HG02763 (cell line): ENCODE data around the gene CSK.
"Not testable (repeated sequence)": the region's sequence is repeated elsewhere in the genome, so short reads cannot be mapped to it uniquely, and the experiment has no call there.

Experiments
- ATAC-seq: cut with Tn5 transposase; IDR thresholded peaks from one replicate; pipeline ENCODE4 v1.9.1; 2021; ENCODE audit warnings: mild to moderate bottlenecking, moderate library complexity; ENCODE audit not compliant: unreplicated experiment

The CSK gene

DNA sequence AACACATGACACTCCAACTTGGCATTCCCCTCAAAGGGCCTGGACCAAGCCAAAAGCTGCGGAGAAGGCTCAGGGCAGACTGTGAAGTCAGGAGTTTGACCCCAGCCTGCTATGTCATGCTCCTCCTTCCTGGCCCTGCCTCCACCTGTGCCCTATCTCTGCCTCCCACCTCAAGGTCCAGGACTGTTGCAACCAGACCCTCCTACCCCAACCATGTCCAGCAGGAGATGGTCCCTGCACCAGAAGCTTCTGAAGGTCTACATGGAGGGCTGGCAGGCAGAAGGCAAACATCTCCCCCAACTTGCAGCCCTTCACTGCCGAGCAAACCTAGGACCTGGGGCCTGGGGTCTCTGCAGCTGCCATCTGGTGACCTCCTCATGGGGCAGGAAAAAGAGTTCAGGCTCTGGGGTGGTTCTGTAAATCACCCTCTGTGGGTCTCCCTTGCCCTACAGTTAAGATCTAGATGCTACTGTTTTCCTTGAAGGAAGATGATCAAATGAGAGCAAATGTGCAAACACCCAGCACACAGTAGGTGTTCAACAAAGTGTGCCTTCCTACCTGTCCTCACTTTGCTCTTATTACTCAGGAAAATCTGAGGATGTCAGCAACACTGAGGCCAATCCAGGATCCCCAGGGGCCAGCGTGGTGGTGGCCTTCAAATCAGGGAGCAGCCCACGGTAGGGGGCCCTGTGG, 11.5 kb upstream of the CSK start:
- no peak for ATAC-seq

DNA sequence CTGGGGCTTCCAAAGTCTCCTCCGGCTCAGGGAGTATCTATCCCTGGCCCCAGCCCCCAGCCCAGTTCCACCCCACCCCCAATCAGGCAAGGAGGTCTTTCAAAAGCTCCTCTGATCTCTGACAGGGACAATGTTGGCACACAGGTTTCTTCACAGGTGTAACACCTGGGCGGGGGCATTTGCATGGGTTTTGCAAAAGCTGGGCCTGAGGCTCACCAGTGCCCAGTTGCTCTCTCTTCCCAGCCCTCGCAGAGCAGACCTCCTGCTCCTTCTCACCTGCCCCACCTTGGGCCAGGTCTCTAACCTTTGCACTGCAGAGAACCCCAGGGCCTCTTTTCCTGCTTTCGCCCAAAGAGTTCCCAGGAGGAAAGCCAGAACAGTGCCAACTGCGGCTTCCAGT, 8.6 kb upstream of the CSK start:
- no peak for ATAC-seq

DNA sequence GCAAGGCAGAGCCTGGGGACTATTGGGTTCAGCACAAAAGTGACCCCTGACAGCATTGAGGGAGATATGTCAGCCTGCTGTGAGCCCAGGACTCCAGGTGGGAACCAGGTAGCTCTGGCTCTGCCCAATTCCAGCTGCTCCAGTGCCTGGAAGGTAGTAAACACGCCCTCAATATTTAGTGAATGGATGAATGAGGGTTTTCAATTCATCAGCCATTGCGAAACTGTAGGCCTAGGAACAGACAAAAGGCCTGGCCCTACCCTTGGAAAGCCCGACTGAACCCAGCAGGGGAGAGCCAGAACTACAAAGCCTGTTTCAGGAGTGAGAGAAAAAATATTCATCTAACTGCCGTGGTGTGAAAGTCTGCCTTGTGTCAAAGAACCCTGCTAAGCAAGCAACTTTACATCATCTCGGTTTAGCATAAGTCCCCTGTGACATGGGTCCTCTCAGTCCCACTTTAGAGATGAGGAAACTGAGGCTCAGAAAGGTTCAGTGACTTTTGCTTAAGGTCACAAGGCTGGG, 8.1 kb upstream of the CSK start:
- no peak for ATAC-seq

DNA sequence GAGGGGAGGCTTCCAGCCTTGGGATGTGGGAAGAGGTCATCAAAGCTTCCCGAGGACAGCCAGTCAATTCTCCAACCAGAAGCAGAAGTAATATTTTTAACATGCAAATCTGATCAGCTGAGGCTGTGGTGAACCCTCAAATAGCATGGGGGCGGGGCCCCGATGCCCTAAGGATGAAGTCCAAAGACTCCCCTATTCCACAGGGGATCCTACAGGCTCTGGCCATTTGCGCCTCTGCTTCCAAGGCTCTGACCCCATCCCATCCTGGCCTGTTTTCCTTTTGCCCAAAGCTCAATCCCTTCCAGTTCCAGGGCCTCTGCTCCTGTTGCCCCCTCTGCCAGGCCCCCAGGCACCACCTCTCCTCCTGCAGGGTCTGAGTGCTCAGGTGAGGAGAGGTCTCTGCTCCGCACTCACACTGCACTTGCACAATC, 6.7 kb upstream of the CSK start:
- no peak for ATAC-seq

DNA sequence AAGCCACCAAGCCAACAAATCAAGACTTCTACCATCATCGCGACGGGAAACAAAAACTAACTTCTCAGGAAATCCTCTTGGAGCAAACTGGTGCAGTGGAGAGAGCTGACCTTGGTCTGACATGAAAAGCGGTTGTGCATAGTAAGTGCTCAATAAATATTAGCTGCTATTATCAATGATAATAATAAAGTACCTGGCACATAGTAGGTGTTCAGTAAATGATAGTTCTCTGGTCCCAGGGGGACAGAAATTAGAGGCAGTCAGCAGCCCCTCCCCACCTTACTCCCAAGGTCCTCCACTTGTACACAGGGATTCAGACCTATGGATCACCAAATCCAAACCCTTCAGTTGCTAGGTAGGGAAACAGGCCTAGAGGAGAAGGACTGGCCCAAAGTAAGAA, 6.0 kb upstream of the CSK start:
- no peak for ATAC-seq

DNA sequence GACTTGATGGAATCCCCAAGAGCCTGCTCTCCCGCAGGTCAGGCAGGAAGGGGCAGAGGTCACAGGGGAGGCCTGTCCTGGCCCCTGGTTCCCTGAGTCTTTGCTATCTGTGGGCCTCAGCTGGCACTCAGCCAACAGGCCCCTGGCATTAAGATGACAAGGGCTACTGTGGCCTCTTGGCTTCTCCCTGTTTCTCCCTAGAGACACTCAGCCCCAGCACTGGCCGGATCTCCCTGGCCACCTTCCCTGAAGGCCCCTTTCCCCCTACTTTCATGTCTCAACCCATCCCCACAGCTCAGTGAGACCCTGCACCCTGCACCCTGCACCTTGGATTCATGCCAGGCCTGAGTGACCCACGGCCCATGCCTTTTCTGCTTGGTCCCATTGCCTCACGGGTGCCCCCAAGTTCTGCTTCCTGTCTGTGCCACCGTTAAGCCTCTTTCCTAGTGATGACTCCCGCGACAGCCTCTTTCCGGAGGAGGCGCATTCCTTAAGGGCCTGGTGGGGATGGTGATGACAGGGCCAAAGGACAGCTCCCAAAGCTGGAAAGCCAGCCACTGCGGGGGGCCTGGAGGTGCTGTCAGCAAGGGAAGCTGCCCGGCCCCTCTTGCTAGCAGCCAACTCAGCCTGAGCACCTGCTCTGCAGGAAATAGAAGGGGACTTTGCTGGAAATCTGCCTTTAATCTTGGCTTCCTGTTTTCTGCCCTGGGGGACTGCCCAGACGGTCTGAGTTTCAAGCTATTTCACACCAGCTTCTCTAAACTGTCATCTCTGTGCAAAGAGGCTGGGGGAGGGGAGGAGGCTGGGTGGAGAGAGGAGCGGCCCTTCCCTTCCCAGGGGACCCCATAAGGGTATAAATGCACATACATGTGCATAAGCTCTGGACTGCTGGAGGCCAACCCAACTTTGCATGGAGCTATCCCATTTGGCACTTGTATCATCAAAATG, 4.8 kb upstream of the CSK start:
- no peak for ATAC-seq

DNA sequence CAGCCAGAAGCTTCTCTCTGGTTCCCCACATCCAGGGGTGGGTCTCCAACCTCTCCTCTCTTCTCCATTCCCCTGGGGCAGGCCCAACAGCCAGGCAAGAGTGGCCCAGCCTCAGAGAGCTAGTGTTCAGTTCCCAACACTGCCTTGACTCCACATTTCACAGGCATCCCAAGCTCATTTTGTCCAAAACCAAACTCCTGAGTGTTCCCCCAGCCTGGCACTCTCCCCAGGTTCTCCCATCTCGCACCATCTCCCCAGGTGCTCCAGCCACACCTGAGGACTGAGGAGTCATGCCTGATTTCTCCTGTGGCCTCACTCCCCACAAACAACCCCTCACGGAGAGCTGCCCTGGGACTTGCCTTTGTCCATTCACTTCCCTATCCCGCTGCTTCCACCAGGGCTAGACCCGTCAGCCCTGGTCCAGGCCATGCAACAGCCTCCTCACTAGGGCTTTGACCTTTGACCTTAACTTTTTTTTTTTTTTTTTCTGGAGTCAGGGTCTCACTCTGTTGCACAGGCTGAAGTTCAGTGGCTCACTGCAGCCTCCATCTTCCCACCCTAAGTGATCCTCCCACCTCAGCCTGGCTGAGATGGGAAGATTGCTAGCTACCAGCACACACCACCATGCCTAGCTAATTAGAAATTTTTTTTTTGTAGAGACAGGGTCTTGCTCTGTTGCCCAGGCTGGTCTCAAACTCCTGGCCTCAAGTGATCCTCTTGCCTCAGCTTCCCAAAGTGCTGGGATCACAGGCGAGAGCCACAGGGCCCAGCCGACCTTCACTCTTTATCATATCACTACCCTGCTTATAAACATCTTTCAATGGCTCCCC, 3.9 kb upstream of the CSK start:
- no peak for ATAC-seq

DNA sequence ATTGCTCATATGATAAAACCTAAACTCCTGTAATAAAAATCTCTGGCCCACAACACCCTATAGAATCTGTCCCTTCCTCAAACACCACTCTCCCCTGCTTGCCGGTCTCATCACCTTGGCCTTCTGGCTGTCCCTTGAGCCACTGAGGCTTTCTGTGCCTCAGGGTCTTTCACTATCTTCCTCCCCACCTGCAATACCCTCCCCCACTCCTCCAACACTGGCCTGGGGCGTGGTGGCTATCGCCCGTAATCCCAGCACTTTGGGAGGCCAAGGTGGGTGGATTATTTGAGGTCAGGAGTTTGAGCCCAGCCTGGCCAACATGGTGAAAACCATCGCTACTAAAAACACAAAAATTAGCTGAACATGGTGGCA, 3.3 kb upstream of the CSK start:
- no peak for ATAC-seq

DNA sequence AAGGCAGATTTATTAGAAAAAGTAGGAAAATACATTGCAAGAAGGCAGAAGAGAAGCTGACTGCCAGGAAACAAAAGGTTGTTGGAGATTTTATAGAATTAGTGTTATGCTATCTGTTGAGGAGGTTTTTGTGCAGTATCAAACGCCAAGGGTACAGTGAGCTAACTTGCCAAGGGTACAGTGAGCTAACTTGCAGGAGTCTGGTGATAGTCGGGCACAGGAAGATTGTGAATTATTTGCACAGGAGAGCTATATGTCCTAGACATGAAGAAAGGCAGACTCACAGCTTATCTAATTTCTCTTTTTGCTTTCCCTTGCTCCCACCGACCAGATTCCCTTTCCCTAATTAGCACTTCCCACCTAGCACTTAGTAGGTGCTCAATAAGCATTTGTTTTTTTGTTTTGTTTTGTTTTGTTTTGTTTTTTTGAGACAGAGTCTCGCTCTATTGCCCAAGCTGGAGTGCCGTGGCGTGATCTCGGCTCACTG, 2.7 kb upstream of the CSK start:
- ATAC-seq, result no peak

DNA sequence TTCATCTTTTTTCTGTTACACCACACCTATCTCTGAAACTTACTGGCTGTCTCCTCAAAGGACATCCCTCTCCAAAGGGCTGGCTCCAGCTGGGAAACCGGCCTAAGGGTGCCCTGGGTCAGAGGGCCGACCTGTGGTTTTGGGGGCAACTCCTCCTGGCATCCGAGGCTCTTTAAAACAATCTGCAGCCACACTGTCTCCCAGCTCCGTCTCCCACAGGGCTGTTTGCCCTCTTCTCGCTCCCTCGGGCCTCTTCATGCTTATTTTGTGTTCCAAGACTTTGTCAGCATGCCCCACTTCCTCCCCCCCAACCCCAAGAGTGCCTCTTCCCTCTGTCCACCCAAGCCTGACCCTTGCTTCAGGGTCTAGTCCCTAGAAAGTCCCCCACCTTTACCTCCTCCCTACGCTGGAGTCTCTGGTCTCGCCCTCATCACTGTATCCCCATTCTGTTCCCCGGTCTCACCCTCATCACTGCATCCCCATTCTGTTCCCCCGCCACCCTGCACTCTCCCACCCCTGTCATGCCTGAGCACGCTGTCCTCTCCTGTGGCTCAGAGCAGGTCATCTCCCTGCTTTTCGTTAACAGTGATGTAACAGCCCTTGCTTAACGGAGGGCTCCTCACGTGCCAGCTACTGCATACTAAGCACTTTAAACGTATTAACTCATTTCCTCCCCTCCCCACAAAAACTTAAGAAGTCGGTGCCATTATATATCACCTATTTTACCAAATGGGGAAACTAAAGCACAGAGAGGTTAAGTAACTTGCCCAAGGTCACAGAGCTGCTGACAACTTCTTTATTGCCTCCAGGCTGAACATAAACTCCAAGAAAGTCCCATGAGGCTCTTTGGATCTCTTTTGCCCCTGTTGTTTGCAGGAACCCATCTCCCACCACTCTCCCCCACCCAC, 1.1 kb upstream of the CSK start:
- ATAC-seq, result no peak

DNA sequence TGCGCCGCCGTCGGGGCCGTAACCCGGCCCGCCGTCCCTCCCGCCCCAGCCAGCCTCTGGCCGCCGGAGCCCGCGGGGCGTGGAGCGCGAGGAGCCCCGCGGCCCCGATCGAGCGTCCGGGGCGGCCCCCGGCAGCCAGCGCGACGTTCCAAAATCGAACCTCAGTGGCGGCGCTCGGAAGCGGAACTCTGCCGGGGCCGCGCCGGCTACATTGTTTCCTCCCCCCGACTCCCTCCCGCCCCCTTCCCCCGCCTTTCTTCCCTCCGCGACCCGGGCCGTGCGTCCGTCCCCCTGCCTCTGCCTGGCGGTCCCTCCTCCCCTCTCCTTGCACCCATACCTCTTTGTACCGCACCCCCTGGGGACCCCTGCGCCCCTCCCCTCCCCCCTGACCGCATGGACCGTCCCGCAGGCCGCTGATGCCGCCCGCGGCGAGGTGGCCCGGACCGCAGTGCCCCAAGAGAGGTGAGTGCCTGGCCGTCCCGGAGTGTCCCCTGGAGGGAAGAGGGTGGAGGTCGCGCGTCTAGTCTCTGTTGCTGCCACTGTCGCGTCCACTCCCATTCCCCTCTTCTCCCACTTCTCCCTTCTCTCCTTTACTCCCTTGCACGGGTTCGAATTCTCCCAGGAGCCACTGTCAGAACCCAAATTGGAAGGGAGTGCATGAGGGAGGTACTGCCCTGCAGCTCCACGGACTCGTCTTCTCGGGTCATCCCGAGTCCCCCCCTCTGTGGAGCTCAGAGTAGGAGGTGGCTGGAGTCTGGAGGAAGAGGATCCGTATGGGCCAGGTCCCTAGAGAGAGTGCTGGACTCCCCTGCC, 585 bp downstream of the CSK start:
- peak; percentile 10 for ATAC-seq

DNA sequence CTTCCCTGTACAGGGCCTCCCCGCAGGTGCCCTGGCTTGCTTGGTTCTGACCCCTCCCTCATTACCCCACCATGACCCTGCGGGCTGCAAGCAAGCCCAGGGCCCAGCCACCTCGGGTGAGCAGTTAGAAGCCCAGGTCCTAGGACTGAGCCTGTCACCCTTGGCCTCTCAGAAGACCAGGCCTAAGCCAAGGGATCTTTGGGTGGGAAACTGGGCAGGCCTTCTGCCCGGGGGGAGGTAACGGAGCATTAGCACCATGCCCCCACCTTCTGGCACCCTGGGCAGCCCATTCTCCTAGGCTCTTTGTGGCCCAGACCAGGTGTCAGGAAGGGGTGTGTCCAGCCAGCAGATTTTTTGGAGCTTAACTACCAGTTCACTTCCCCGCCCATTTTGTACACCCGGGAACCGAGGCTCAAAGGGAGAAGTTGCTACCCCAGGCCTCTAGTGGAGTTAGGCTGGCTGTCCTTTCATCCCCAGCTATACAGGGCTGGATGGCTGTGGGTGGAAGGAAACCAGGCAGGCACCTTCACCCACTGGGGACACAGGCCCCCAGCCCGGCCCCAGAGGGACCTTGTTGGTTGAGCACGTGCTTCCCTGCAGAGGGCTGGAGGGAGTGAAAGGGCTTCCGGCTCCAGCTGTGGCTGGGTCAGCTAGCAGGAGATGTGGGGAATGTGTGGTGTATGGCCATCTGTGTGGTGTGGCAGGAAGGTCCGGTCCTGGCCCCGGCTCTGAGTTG, 1.4 kb downstream of the CSK start:
- no peak for ATAC-seq

DNA sequence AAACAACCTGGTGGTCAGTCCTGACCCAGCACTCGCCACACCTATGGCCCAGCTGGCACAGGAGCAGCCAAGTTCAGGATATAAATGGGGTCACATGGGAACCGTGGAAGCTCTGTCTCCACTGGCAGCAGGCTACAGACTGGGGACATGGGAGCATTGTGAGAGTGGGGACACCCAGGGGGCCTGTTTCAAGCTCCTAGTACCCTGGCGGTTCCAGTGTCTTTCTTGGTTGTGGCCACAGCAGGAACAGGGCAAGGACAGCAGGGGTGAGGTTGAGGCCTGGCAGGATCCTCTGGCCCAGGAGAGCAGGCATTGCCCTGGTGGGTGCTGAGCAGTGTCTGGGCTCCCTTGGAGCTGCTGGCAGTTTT, 1.9 kb downstream of the CSK start:
- ATAC-seq, result no peak

DNA sequence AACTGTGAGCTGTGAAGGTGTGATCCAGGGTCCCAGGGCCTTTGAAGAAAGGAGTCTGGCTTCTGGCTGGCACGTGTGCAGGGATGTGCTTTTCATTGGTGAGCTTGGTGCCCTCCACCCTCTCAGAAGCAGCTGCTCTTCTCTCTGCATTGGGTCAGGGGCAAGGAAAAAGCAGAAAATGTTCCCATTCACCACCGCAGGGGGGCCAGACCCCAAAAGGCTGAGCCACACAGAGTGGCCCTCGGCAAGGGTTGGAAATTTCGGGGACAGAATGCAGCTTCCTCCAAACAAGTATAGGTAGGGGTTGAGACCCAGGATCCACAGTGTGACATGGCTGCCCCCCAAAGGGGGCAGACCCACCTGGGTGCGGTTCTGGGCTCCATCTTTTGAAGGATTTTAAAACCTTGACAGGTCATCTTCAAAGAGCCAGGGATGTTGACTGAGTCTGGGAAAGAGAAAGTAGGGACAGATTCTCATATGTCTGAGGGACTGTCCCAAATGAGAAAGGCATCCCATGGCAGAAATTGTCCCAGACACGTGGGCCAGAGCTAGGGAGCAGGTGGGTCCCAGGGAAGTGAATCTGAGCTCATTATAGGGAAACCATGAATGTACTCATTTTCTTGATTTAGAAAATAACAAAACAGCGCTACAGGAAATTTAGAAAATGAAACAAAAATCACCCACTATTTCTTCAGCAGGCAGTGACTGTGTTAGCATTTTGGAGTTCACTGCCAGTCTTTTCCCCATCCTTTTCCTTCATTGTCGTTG, 2.7 kb downstream of the CSK start:
- no peak for ATAC-seq

DNA sequence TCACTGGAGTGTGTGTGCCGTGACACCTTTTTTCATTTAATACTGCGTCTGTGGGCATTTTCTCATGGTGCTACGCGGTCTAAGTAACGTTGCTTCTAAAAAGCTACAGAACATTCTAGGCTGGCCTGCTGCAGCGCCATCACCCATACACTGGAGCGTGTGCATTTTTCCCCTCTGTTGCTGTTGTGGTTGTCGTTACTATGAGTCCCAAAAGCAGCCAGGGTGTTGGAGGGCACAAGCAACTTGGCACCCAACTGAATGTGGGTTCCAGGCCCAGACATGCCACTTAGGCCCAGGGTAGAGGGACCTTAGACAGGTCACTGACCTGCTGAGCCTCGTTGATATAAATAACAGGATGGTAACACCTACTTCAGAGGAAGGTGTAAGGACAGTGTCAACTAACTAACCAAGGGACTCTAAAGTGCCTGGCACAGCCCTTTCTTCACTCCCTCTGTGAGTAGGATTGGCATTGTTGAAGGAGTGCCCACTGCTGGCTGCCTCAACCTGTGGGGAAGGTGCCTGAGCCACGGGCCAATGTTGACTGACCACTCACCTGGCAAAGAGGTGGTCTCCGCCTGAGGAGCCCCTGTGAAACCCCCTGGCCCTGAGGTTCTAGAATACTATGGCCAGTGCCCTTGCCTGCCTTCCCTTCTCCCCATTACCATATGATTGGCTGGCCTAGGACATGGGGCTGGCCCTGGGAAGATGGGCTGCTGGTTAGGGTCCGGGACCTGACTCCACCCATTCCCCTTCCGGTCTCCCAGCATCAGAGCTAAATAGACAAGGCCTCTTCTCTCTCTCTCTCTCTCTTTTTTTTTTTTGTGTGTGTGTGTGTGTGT, 3.5 kb downstream of the CSK start:
- ATAC-seq, result no peak

DNA sequence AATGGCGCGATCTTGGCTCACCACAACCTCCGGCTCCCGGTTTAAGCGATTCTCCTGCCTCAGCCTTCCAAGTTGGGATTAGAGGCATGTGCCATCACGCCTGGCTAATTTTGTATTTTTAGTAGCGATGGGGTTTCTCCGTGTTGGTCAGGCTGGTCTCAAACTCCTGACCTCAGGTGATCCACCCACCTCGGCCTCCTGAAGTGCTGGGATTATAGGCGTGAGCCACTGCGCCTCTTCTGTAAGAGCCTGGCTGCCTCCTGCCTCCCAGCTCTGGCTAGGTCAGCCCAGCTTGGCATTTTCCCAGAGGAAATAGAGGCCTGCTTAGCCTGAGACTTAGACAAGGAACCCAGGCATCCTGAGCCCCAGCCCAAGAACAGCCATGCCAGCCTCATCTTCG, 4.2 kb downstream of the CSK start:
- ATAC-seq, result not testable (repeated sequence)
